GM19238 (cell line): ENCODE data around the gene DNAAF5.

ENCODE experiments used
- DNase-seq: peaks from one replicate; pipeline ENCODE4 v3.0.0; 2011; ENCODE audit warnings: low spot score; ENCODE audit not compliant: insufficient read length

The DNAAF5 gene

DNA sequence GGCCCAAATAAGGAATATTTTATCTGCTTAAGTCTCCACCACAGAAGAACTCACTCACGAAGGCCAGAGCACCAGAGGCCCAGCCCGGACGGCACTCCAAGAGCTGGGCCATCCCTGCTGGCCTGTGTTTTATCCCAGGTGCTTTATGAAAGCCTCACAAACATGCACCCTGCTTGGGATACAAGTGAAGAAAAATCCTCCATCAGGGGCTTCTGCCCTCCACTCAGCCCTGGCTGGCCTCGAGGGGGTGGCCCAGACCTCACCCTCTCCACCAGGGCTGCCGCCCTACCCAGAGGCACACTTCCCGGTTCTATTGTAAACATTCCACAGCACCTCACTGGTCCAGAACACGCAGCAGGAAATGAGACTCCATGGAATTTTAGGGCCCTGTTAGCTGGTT lies 19.8 kb upstream of the DNAAF5 start:
- DNase-seq = no peak

- DNase-seq = no peak
These were observed 19.1 kb upstream of the DNAAF5 start for GRCh38 chr7:707296-708000.

DNA sequence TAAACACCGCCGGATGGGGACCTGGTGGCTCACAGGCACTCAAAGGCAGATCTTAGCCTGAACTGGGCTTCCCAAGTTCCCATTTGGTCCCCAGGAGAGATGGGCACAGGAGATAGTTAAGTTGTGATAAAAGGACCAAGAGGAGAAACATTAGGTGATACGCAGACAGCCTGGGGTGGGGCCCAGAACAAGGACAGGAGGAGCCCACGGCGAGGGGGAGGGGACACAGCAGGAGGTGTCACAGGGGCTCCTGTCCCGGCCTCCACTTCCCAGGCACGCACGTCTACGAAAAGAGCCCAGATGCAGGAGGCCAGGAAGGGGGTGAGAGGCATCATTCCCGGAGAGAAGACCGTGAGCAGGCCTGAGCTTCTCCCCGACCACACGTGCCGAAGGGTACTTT lies 16.3 kb upstream of the DNAAF5 start:
- no peak for DNase-seq

DNA sequence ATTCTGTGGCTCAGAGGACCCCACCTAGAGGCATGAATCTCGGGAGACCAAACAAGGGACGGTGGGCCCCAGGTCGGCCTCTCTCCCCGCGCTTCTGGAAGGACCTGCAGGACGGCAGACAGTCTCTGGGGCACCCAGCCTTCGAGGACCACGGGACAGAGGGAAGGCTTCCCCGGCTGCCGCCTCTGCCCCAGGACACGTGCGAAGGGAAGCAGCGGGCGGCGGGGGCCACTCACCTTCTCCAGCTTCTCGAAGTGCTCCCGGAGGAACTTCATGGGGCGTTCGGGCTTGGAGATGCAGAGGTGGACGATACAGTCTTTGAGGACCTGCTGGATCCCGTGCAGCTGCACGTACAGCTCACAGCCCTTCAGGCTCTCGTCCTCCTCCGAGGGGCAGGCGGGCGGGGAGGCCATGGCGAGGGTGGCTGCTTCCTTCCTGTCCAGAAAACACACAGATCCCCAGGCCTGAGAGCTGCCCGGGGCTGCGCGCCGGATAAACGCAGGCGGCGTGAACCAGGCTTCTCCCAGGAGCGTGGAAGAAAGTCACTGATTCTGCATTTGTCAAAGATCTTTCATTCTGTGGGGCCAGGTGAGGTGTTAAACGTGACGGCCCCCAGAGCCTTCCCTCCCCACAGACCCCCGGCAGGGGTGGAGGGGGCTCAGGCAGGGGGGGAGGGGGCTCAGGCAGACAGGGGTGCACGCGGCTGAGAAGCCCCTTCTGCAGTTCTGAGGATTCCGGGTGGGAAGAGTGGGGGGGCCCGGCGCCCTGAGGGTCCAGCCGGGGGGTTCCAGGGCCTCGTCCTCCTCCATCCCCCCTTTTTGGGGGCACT lies 15.2 kb upstream of the DNAAF5 start:
- no peak for DNase-seq

GRCh38 chr7:711922-712380 lies 14.5 kb upstream of the DNAAF5 start:
- no peak for DNase-seq

DNA sequence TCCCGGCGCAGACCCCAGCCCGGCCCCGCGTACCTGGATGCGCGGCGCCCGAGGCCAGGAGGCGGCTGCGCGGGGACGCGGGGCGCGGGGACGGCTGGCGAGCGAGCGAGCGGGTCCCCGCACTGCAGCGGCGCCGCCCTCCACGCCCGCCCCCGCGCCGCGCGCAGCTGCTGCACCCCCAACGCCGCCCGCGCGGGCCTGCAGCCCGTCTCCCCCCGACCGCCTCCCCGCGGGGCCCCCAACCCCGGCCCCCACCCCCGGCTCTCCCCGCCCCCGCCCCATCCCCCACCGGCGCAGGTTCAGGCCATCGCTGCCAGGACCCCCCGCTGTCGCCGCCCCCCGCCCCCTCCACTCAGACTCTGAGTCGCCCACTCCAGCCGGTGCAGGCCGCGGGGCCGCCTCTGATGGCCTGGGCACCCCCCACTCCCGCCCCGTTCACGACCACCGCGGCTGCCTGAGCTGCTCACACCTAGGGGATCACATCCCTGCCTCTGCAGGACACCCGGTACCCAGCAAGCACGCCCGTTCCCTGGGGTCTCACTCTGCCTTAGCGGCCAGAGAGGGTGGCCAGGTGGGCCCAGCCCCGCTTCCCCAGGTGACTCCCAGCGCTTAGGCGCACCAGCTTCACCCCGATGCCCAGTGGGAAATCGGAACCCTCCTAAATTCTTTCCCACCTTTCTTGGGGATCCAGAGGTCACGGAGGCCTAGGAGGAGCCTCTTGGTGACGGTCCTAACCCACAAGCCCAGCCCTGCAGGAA lies 13.9 kb upstream of the DNAAF5 start:
- no peak for DNase-seq

DNA sequence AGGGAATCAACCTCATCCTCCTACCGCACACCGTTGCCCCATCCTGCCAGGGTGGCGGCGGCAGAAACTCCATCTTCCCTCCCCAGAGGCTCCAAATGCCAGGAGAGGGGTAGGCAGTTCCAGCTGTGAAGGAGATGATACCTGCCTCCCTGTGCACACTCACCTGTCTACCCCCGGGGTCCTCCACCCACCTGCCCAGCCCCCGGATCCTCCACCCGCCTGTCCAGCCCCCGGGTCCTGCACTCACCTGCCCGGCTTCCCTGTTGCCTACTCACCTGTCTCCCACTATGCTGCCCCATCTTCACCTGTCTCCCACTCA lies 13.4 kb upstream of the DNAAF5 start:
- no peak for DNase-seq

DNA sequence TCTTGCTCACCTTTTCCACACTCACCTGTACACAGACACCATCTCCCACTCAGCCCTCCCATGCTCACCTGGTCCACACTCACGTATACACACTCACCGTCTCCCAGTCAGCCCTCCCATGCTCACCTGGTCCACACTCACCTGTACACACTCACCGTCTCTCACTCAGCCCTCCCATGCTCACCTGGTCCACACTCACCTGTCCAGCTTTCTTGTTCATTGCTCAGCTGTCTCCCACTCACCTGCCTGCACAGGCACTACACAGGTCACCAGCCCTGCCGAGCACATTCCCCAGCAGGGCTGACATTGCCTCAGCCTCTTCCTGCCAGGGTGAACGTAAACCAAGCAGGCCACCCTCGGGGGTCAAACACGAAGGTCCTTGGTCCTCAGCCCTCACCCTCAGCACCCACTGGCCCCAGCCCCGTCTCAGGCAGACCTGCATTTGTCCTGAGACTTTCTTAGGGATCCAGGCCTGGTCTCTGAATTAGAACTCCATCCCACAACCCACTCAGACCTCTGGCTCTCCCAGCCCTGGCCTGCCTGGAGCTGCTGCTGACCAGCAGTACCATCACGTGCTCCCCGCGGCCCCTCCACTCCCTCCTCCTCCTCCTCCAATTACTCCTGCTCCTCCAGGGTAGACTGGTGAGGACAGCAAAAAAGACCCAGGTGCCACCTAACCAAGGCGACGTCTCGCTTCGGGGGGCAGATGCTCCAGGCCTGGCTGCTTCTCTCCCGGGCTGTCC lies 12.8 kb upstream of the DNAAF5 start:
- DNase-seq = no peak

GRCh38 chr7:714251-714671 lies 12.2 kb upstream of the DNAAF5 start:
- no peak for DNase-seq

DNA sequence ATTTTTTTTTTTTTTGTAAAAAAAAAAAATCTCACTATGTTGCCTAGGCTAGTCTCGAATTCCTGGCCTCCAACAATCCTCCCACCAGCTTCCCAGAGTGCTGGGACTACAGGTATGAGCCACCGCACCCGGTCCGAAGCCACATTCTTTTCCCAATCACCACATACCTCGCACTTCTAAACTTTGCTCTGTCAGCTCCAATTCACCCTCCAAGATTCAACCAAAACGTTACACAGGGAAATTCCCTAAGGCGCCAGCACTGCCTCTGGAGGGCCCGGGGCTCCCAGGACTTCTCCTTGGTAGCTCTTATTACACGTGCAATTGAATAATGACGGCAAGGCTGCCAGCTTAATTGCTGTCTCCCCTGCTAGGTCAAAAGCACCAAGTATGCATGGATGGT lies 10.3 kb upstream of the DNAAF5 start:
- no peak for DNase-seq

DNA sequence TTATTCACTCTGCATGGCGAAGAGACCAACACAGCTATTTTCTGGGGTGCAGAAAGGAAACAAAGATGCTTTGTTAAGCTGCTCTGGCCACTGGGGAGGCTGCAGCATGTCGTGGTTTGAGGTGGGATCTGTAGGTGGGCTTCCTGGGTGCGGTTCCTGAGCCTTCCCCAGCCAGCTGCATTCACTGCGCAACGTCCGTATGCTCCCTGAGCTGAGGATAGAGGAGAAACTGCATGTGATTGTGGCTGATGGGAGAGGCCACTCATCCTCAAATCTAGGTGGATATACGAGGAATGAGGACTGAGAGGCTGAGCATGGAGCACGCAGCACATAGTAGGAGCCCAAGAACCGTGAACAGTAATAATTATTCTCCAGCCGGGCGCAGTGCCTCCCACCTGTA lies 9.9 kb upstream of the DNAAF5 start:
- DNase-seq = no peak

- no peak for DNase-seq
These were observed 4.8 kb upstream of the DNAAF5 start for GRCh38 chr7:721619-722248.

- DNase-seq = no peak
These were observed 3.0 kb upstream of the DNAAF5 start for GRCh38 chr7:723541-723940.

DNA sequence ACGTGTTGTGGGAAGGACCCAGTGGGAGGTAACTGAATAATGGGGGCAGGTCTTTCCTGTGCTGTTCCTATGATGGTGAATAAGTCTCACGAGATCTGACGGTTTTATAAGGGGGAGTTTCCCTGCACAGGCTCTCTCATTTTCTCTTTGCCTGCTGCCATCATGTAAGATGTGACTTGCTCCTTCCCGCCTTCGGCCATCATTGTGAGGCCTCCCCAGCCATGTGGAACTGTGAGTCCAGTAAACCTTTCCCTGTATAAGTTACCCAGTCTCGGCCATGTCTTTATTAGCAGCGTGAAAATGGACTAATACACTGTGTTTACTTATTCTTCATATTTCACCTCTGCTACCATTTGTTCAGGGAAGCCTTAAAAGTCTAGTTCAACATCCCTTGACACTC lies 2.2 kb upstream of the DNAAF5 start:
- DNase-seq = no peak

DNA sequence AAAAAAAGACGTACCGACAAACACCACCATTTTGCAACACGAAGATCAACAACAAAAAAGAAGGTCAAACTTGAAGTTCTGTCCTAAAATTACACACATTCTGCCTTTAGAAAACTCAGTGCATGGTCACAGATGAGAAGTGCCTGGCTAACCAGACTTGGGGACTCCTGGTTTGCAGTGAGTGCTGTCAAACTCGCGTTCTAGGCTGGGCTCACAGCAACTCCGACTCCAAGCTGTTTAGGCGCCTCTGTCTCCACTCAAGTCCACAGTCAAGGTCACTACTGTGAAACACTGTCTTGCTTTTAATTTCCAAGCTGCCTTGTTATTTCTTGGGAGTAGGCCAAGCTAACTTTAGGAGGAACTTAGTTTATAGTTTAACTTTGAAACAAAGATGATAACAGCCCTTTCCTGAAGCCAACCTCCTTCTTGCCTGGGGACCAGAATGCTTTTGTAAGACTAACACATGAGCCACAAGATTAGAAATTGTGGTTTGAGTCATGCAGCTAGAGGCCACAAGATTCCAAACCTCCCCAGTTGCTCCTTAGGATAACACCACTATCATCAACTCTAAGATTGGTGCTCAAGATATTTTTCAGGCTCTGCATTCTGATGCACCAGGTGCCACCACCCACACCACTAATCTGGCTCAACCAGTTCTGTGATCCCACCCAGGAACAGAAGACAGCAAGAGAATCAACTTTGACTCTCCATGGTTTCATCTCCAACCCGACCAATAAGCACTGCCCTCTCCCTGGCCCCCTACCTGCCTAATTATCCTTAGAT lies 1.1 kb upstream of the DNAAF5 start:
- no peak for DNase-seq

DNA sequence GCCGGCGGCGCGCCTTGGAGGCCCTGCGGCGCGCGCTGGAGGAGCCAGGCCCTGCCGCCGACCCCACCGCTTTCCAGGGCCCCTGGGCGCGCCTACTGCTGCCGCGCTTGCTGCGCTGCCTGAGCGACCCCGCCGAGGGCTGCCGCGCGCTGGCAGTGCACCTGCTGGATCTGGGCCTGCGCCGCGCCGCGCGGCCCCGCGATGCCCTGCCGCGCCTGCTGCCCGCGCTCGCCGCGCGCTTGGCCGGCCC lies 280 bp downstream of the DNAAF5 start:
- no peak for DNase-seq

- peak; percentile 67 for DNase-seq
These were observed 756 bp downstream of the DNAAF5 start, which contains the start of gene PRKAR1B for GRCh38 chr7:727104-727805. PRKAR1B (minus strand) TSS chr7:727281; CDS start chr7:711505, 15,776 bp downstream.

DNA sequence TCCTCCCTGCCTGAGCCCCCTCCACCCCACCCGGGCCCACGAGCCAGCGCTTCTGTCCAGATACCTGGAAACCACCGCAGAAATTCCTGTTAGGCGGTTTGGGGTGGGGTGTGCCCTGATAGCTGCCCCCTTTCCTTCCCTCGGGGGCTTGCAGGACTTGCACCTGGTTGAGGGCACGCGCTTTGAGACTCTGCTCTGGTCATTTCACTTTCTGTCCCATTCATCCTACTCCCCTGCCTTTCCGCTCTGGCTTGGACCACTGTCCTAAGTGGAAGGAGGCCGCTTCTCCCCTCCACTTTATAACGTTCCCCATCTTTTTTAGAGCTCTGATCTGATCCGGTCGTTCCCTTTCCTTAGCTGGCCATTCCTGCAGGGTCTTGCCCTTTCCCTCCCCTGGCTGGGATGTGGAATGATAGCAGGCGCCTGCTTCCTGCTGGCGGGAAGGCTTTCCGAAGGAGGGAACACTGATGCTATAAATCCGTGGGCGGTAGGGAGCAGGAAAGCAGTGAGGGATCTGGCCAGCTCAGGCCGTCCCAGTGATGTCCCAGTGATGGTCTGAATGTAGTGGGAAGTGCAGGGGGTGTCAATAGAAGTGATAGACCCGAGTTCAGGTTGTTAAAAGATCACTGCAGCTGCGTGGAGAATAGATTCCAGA lies 1.4 kb downstream of the DNAAF5 start:
- no peak for DNase-seq

GRCh38 chr7:728602-729001 lies 2.1 kb downstream of the DNAAF5 start:
- no peak for DNase-seq
